Measurements from ENCODE around the gene MYO1D.

Gene MYO1D

GRCh38 chr17:32446949-32447348, 430.0 kb downstream of the MYO1D start:
- DNase-seq (ENCODE audit: low read depth, low spot score): no peak
- no peak overlapping the region for H3K4me3 ChIP-seq (ENCODE audit: low read depth, low read length)
- no peak for TF ChIP-seq CTCF (IDR thresholded peaks at IDR 0.05; ENCODE audit: low read depth, low read length)
- in situ Hi-C loops (cut with HindIII; ENCODE audit: low sequenced_read_pairs): no loop called here

GRCh38 chr17:32445971-32446370, 431.0 kb downstream of the MYO1D start:
- no peak for TF ChIP-seq CTCF (IDR thresholded peaks at IDR 0.05; ENCODE audit: low read depth, low read length)
- H3K4me3 ChIP-seq (ENCODE audit: low read depth, low read length): peak overlapping the region; percentile 98
- in situ Hi-C loops (cut with HindIII; ENCODE audit: low sequenced_read_pairs): no loop called here
- peak; percentile 35 for DNase-seq (ENCODE audit: low read depth, low spot score)

GRCh38 chr17:32445497-32445896, 431.4 kb downstream of the MYO1D start:
- H3K4me3 ChIP-seq (ENCODE audit: low read depth, low read length): peak overlapping the region; percentile 98
- DNase-seq (ENCODE audit: low read depth, low spot score): no peak
- in situ Hi-C loops (cut with HindIII; ENCODE audit: low sequenced_read_pairs): no loop called here
- TF ChIP-seq CTCF (IDR thresholded peaks at IDR 0.05; ENCODE audit: low read depth, low read length): no peak

- no peak for TF ChIP-seq CTCF (IDR thresholded peaks at IDR 0.05; ENCODE audit: low read depth, low read length)
- peak overlapping the region; percentile 98 for H3K4me3 ChIP-seq (ENCODE audit: low read depth, low read length)
- in situ Hi-C loops (cut with HindIII; ENCODE audit: low sequenced_read_pairs): no loop called here
- DNase-seq (ENCODE audit: low read depth, low spot score): peak; percentile 65
Measured at GRCh38 chr17:32445074-32445415, 431.9 kb downstream of the MYO1D start.

GRCh38 chr17:32444301-32445073, 432.4 kb downstream of the MYO1D start, which contains the start of gene PSMD11:
PSMD11 (plus strand) TSS chr17:32444510; CDS start chr17:32444524, 14 bp downstream.
- in situ Hi-C loops (cut with HindIII; ENCODE audit: low sequenced_read_pairs): no loop called here
- peak; percentile 97 for DNase-seq (ENCODE audit: low read depth, low spot score)
- H3K4me3 ChIP-seq (ENCODE audit: low read depth, low read length): peak within 1 kb of the TSS; percentile 98
- TF ChIP-seq CTCF (IDR thresholded peaks at IDR 0.05; ENCODE audit: low read depth, low read length): peak; percentile 88

- peak overlapping the region; percentile 98 for H3K4me3 ChIP-seq (ENCODE audit: low read depth, low read length)
- TF ChIP-seq CTCF (IDR thresholded peaks at IDR 0.05; ENCODE audit: low read depth, low read length): no peak
- in situ Hi-C loops (cut with HindIII; ENCODE audit: low sequenced_read_pairs): no loop called here
- no peak for DNase-seq (ENCODE audit: low read depth, low spot score)
Measured at GRCh38 chr17:32443827-32444300, 433.1 kb downstream of the MYO1D start.

All from astrocyte of the spinal cord (primary cell).